Measurements from ENCODE around the gene TRIM58. TPM values are rescaled to one million over a fixed set of nuclear protein-coding genes. Genes with fewer than 3 reads are reported as not detected.
A peak's percentile ranks its signal among the peaks of the same experiment; 100 is the strongest.

The TRIM58 gene
- total RNA-seq, 1 donor from 2014 or later, result 6.0 TPM

DNA sequence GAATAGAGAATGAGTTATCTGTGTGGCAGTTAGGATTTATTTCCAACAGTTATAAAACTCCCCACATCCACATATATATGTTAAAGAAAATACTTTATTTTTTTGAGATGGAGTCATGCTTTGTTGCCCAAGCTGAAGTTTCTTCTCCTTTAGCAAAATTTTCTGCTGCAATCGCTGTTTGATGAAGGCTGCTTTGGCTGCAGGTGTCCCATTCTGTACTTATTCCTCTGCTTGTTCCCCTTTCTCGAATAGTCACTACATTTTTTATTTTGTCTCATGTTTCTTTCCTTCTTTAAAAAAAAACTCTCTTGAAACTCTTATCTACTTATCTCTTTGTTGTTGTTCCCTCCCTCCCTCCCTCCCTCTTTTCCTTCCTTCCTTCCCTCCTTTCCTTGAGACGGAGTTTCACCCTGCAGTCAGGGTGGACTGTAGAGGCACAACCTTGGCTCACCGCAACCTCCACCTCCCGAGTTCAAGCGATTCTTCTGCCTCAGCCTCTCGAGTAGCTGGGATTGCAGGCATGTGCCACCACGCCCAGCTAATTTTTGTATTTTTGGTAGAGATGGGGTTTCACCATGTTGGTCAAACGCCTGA is 49.0 kb downstream of the TRIM58 start:
- Histone ChIP-seq H3K27me3 (no peaks in the 10 kb centered on the region), H3K9me3 (no peaks in the 10 kb centered on the region), H3K36me3 (no peaks in the 10 kb centered on the region), H3K4me1 (no peaks in the 10 kb centered on the region), H3K4me3 (peak overlapping the region; percentile 38), H3K27ac (no peak overlapping the region)
- TF ChIP-seq, protein P1, sequence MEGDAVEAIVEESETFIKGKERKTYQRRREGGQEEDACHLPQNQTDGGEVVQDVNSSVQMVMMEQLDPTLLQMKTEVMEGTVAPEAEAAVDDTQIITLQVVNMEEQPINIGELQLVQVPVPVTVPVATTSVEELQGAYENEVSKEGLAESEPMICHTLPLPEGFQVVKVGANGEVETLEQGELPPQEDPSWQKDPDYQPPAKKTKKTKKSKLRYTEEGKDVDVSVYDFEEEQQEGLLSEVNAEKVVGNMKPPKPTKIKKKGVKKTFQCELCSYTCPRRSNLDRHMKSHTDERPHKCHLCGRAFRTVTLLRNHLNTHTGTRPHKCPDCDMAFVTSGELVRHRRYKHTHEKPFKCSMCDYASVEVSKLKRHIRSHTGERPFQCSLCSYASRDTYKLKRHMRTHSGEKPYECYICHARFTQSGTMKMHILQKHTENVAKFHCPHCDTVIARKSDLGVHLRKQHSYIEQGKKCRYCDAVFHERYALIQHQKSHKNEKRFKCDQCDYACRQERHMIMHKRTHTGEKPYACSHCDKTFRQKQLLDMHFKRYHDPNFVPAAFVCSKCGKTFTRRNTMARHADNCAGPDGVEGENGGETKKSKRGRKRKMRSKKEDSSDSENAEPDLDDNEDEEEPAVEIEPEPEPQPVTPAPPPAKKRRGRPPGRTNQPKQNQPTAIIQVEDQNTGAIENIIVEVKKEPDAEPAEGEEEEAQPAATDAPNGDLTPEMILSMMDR (IDR thresholded peaks at IDR 0.05), result no peak
- DNase-seq, result no peak
- intact Hi-C loops (cut with DNase I), result no loop called here
- no peak for ATAC-seq

- no peak overlapping the region for H3K27ac ChIP-seq
- intact Hi-C loops (cut with DNase I), result no loop called here
Observed at GRCh38 chr1:247906504-247907047, 49.6 kb downstream of the TRIM58 start.

GRCh38 chr1:247908766-247909165 is 51.8 kb downstream of the TRIM58 start:
- intact Hi-C loops (cut with DNase I), result no loop called here
- Histone ChIP-seq H3K4me3 (no peak overlapping the region), H3K9me3 (no peaks in the 10 kb centered on the region), H3K27ac (no peak overlapping the region), H3K36me3 (no peaks in the 10 kb centered on the region), H3K27me3 (no peaks in the 10 kb centered on the region), H3K4me1 (no peaks in the 10 kb centered on the region)
- TF ChIP-seq, protein P1 (IDR thresholded peaks at IDR 0.05), result no peak
- ATAC-seq (no peak), DNase-seq (no peak)

More at GRCh38 chr1:247906504-247907047, 49.6 kb downstream of the TRIM58 start:
- H3K36me3 ChIP-seq, result no peaks in the 10 kb centered on the region
- TF ChIP-seq, protein P1 (IDR thresholded peaks at IDR 0.05), result no peak
- ATAC-seq (peak; percentile 46), DNase-seq (no peak)
- H3K9me3 ChIP-seq, result no peaks in the 10 kb centered on the region
- H3K27me3 ChIP-seq, result no peaks in the 10 kb centered on the region
- H3K4me1 ChIP-seq, result no peaks in the 10 kb centered on the region
- H3K4me3 ChIP-seq, result peak overlapping the region; percentile 38

DNA sequence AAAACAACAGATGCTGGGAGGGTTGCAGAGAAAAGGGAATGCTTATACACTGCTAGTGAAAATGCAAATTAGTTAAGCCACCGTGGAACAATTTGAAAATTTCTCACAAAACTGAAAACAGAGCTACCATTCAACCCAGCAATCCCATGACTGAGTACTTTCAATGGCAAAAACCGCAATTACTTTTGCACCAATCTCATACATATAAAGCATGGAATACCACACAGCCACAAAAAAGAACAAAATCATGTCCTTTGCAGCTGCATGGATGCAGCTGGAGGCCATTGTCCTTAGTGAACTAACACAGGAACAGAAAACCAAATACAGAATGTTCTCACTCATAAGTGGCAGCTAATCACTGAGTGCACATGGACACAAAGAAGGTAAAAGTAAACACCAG is 56.8 kb downstream of the TRIM58 start:
- Histone ChIP-seq H3K4me3 (no peak overlapping the region), H3K4me1 (no peaks in the 10 kb centered on the region), H3K36me3 (no peaks in the 10 kb centered on the region), H3K9me3 (no peaks in the 10 kb centered on the region), H3K27me3 (no peaks in the 10 kb centered on the region), H3K27ac (no peak overlapping the region)
- no peak for ATAC-seq
- intact Hi-C loops (cut with DNase I), result no loop called here
- no peak for DNase-seq
- TF ChIP-seq, protein P1 (IDR thresholded peaks at IDR 0.05), result no peak

GRCh38 chr1:247914941-247915662 is 58.1 kb downstream of the TRIM58 start:
- H3K4me1 ChIP-seq, result no peaks in the 10 kb centered on the region
- no peaks in the 10 kb centered on the region for H3K9me3 ChIP-seq
- H3K27ac ChIP-seq, result no peak overlapping the region
- intact Hi-C loops (cut with DNase I), result no loop called here
- DNase-seq (no peak), ATAC-seq (peak; percentile 43)
- H3K4me3 ChIP-seq, result no peak overlapping the region
- TF ChIP-seq, protein P1 (IDR thresholded peaks at IDR 0.05), result no peak
- H3K27me3 ChIP-seq, result no peaks in the 10 kb centered on the region
- no peaks in the 10 kb centered on the region for H3K36me3 ChIP-seq
